Panc1 (cell line): ENCODE data around the gene FHIT. TPM values are rescaled to one million over a fixed set of nuclear protein-coding genes. Genes with fewer than 3 reads are reported as not detected.

Experiments
- ATAC-seq: fragments of 200-7000 bp; cut with Tn5 transposase; 2 replicates; pipeline ENCODE4 v1.9.1; 2020; ENCODE audit warnings: mild to moderate bottlenecking, moderate library complexity
- BruUV-seq: library from RNA; stranded (reverse); fragments of 400-500 nt; replicated peaks from 2 replicates; lab custom pipeline; 2021; lab: Mats Ljungman, UMichigan
- CTCF ChIA-PET: fragments of 300-600 bp; sonication (Branson Sonifier 250); formaldehyde crosslinking; loops from one replicate; lab custom pipeline; 2022; ENCODE audit warnings: antibody characterized with exemption; lab: Charles Lee
- POLR2A ChIA-PET: fragments of 300-600 bp; sonication (Branson Sonifier 250); formaldehyde crosslinking; loops from one replicate; lab custom pipeline; 2022; ENCODE audit warnings: antibody characterized with exemption; lab: Charles Lee
- DNase-seq: peaks from one replicate; pipeline ENCODE4 v3.0.0-alpha.2; 2010; ENCODE audit warnings: low read depth, low spot score
- H3K27ac ChIP-seq: 2 replicates; pipeline ENCODE4 v1.5.1; 2011; ENCODE audit warnings: mild to moderate bottlenecking, low read length, inconsistent platforms
- H3K27me3 ChIP-seq: fragments of 200-500 bp; sonication (Bioruptor generic); 2 replicates; pipeline ENCODE4 v1.6.0; 2014; ENCODE audit warnings: low read length, inconsistent platforms; ENCODE audit not compliant: control insufficient read depth, insufficient read depth
- H3K36me3 ChIP-seq: fragments of 200-500 bp; sonication (Bioruptor generic); 2 replicates; pipeline ENCODE4 v1.5.1; 2014; ENCODE audit warnings: inconsistent platforms, mild to moderate bottlenecking, low read length, moderate library complexity; ENCODE audit not compliant: control insufficient read depth, insufficient read depth
- H3K4me1 ChIP-seq: 2 replicates; pipeline ENCODE4 v1.5.1; 2011; ENCODE audit warnings: inconsistent platforms, mild to moderate bottlenecking, low read length, moderate library complexity; ENCODE audit not compliant: control insufficient read depth, insufficient read depth
- H3K4me3 ChIP-seq, 2 experiments: 2 replicates each; pipeline ENCODE4 v1.5.1; 2011 to 2012; ENCODE audit warnings: low read depth in 2 of 2, low read length in 2 of 2, mild to moderate bottlenecking in 2 of 2, inconsistent platforms in 1 of 2, moderate library complexity in 1 of 2
- H3K9me3 ChIP-seq: fragments of 200-500 bp; sonication (Bioruptor generic); 2 replicates; pipeline ENCODE4 v1.5.1; 2014; ENCODE audit warnings: low read depth, mild to moderate bottlenecking, inconsistent platforms, low read length, moderate library complexity; ENCODE audit not compliant: control insufficient read depth, insufficient read depth
- POLR2AphosphoS5 ChIP-seq: IDR thresholded peaks from 2 replicates; pipeline ENCODE4 v1.6.1; 2012; ENCODE audit warnings: mild to moderate bottlenecking, low read depth, low read length, moderate library complexity
- SIN3A ChIP-seq: IDR thresholded peaks from 2 replicates; pipeline ENCODE4 v1.6.1; 2012; ENCODE audit warnings: low read depth, mild to moderate bottlenecking, low read length, moderate library complexity, borderline replicate concordance; ENCODE audit not compliant: insufficient read depth
- TCF7L2 ChIP-seq: IDR thresholded peaks from 2 replicates; pipeline ENCODE4 v1.6.1; 2011; ENCODE audit warnings: mild to moderate bottlenecking, low read depth, low read length, inconsistent platforms
- in situ Hi-C: cut with HindIII; loops from 2 replicates; pipeline ENCODE4 v1.10.0; 2016; ENCODE audit warnings: low sequenced_read_pairs, low pct_unique_long_range_greater_than_20kb
- intact Hi-C: fragments of 100-400 bp; cut with micrococcal nuclease; formaldehyde crosslinking; loops from one replicate; pipeline ENCODE4 v1.10.0; 2022; ENCODE audit not compliant: unreplicated experiment
- total RNA-seq: library from RNA; stranded (reverse); gene quantifications from one replicate; pipeline ENCODE4 v1.2.1, GENCODE V29; 2021; ENCODE audit not compliant: unreplicated experiment
- TF ChIP-seq, protein P1 (sequence below): fragments of 450-650 bp; IDR thresholded peaks from 2 replicates; pipeline ENCODE4 v1.5.1; 2017; ENCODE audit warnings: mild to moderate bottlenecking
- TF ChIP-seq, protein P2 (sequence below), 2 experiments: IDR thresholded peaks; 2 replicates each; pipeline ENCODE4 v1.6.1; 2011 to 2012; ENCODE audit warnings: low read depth in 2 of 2, control low read depth in 1 of 2, low read length in 1 of 2, mild to moderate bottlenecking in 1 of 2, moderate library complexity in 1 of 2; ENCODE audit not compliant: insufficient read depth in 1 of 2

The FHIT gene
- total RNA-seq, 1 experiment from 2014 or later = 2.2 TPM

DNA sequence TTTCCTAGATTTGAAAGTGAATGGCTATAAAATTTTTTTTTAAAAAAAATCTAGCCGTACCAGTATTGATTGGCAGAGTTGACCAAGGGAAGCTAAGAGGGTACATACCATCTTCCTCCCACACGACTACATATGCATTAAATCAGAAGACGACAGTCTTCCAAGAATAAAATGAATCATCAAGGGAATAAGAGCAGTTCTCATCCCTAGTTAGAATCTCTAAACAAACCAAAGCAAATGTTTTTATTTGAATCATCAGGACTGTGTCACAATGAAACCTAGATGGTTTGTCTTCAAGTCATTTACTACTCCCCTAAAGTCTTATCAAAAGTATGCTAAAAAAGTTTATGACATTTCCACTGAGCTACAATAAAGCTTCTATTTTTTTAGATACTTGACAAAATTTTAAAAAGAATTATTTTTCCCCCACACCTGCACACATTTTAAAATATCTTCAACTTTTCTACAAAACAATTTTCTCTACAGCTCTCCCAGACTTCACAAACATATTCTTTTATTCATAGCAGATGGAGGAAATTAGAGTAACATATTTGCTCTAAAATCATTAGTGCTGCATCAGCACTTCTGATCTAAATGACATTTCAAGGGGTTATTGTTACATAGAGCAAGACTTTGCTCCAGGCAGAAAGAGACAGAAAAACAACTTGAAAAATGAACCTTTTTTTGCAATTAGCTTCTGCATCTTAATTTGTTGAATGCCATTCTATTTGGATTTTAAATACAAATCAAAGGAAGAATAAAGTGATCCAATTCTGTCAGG, 547.1 kb downstream of the FHIT start:
- ChIA-PET CTCF (no interaction called here), POLR2A (no interaction called here)
- Histone ChIP-seq H3K27me3 (no peaks in the 10 kb centered on the region), H3K27ac (no peak overlapping the region), H3K36me3 (no peaks in the 10 kb centered on the region), H3K4me1 (no peaks in the 10 kb centered on the region), H3K4me3 (no peak overlapping the region), H3K9me3 (no peaks in the 10 kb centered on the region)
- ATAC-seq (no peak), DNase-seq (no peak)
- intact Hi-C loops (no loop called here), in situ Hi-C loops (no loop called here)
- no TSS peak for BruUV-seq
- TF ChIP-seq POLR2AphosphoS5 (no peak), SIN3A (no peak), TCF7L2 (no peak)
- TF ChIP-seq, protein P1, sequence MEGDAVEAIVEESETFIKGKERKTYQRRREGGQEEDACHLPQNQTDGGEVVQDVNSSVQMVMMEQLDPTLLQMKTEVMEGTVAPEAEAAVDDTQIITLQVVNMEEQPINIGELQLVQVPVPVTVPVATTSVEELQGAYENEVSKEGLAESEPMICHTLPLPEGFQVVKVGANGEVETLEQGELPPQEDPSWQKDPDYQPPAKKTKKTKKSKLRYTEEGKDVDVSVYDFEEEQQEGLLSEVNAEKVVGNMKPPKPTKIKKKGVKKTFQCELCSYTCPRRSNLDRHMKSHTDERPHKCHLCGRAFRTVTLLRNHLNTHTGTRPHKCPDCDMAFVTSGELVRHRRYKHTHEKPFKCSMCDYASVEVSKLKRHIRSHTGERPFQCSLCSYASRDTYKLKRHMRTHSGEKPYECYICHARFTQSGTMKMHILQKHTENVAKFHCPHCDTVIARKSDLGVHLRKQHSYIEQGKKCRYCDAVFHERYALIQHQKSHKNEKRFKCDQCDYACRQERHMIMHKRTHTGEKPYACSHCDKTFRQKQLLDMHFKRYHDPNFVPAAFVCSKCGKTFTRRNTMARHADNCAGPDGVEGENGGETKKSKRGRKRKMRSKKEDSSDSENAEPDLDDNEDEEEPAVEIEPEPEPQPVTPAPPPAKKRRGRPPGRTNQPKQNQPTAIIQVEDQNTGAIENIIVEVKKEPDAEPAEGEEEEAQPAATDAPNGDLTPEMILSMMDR = no peak
- TF ChIP-seq, protein P2, sequence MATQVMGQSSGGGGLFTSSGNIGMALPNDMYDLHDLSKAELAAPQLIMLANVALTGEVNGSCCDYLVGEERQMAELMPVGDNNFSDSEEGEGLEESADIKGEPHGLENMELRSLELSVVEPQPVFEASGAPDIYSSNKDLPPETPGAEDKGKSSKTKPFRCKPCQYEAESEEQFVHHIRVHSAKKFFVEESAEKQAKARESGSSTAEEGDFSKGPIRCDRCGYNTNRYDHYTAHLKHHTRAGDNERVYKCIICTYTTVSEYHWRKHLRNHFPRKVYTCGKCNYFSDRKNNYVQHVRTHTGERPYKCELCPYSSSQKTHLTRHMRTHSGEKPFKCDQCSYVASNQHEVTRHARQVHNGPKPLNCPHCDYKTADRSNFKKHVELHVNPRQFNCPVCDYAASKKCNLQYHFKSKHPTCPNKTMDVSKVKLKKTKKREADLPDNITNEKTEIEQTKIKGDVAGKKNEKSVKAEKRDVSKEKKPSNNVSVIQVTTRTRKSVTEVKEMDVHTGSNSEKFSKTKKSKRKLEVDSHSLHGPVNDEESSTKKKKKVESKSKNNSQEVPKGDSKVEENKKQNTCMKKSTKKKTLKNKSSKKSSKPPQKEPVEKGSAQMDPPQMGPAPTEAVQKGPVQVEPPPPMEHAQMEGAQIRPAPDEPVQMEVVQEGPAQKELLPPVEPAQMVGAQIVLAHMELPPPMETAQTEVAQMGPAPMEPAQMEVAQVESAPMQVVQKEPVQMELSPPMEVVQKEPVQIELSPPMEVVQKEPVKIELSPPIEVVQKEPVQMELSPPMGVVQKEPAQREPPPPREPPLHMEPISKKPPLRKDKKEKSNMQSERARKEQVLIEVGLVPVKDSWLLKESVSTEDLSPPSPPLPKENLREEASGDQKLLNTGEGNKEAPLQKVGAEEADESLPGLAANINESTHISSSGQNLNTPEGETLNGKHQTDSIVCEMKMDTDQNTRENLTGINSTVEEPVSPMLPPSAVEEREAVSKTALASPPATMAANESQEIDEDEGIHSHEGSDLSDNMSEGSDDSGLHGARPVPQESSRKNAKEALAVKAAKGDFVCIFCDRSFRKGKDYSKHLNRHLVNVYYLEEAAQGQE (IDR thresholded peaks at IDR 0.05; ENCODE audit: insufficient read depth in 1 of 2, low read depth in 2 of 2, low read length in 1 of 2) = no peak

DNA sequence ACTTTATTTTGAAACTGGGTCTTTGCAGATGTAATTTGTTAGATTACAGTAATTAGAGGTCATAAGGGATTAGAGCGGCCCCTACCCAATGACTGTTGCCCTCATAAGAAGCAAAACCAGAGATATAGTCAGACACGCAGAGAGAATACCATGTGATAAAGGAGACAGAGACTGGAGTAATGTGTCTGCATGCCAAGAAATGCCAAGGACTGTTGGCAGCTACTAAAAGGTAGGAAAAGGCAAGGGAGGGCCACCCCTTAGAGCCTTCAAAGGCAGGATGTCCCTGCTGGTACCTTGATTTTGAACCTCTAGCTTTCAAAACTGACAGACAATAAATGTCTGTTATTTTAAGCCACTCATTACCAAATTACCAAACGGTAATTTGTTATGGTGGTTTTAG, 548.2 kb downstream of the FHIT start:
- Histone ChIP-seq H3K4me1 (no peaks in the 10 kb centered on the region), H3K27me3 (no peaks in the 10 kb centered on the region), H3K27ac (no peak overlapping the region), H3K4me3 (no peak overlapping the region), H3K9me3 (no peaks in the 10 kb centered on the region), H3K36me3 (no peaks in the 10 kb centered on the region)
- intact Hi-C loops = no loop called here
- no TSS peak for BruUV-seq
- TF ChIP-seq TCF7L2 = no peak
- TF ChIP-seq, protein P1 = no peak
- TF ChIP-seq SIN3A = no peak
- TF ChIP-seq, protein P2 (IDR thresholded peaks at IDR 0.05; ENCODE audit: insufficient read depth in 1 of 2, low read depth in 2 of 2, low read length in 1 of 2) = no peak
- TF ChIP-seq POLR2AphosphoS5 = no peak
- no peak for ATAC-seq
- no peak for DNase-seq
- in situ Hi-C loops = no loop called here
- ChIA-PET POLR2A (no interaction called here), CTCF (no interaction called here)
